HG03025 (cell line): ENCODE data around the gene GRB7.
A peak's percentile ranks its signal among the peaks of the same experiment; 100 is the strongest.

ENCODE experiments used
- ATAC-seq: cut with Tn5 transposase; IDR thresholded peaks from one replicate; pipeline ENCODE4 v1.9.1; 2021; ENCODE audit warnings: mild to moderate bottlenecking, moderate library complexity; ENCODE audit not compliant: unreplicated experiment, low FRiP score

The GRB7 gene

DNA sequence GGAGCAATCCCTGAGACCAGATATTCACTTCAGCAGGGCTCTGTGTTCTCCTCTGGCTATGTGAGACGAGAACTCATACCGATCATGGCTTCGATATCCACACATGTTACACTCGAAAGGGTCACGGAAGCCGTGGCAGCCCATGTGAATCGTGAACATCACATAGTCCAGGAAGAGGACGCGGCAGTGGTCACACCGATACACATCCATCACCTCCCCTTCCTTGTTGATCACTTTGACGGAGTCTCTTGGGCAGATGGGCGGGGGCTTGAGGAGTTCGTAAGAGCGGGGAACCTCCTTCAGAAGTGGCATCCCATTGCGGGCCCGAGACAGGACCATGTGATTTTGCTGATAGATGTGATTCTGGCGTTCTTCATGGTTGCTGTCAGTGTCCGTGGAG lies 28.0 kb downstream of the GRB7 start:
- ATAC-seq: no peak

DNA sequence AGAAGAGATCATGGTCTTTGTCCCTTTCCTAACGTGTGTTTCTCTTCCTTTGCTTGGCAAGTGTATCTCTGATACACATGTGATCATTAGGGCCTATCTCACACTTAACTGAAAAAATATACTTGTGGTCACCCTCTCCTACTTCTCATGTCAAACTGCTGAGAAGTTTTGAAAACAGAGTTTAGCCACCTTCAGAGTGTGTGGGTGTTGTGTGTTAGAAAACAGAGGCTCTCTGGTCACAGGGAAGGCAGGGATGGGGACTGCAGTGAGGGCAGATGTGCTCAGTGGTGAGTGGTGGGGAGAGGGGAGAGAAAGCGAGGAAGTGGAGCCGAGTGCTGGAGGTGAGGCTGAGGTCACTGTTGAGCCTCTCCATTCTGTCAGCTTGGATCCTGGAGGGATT lies 29.4 kb downstream of the GRB7 start:
- no peak for ATAC-seq

DNA sequence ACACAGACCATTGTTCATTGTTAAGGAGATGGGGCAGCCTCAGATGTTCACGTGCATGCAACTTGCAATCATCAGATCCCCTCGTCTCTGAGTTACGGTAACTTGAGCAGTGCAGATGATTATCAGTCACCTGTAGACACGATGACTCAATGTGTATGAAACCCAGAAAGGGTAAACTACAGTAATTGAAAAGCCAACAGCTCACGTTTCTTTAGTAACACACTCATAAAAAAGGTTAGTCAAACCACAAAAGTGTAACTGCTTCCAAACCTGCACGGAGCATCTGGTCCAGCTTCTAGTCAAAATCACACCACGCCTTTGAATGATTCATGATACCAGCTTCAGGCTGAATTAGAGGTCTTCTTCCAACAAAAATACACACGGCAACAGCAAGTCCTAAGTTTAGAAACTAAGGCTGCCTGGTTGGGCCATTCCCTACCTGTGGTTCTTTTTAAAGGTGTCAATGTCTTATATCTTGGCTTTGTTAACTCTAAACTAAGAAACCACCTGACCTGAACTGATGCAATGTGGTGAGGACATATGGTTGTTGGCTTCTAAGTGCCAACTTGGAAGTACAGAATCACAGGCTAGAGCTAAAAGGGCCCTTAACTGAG lies 32.3 kb downstream of the GRB7 start:
- peak; percentile 44 for ATAC-seq

- ATAC-seq: no peak
Observed at GRCh38 chr17:39772415-39772814, 34.7 kb downstream of the GRB7 start.

- no peak for ATAC-seq
Observed at GRCh38 chr17:39772987-39773934, 35.5 kb downstream of the GRB7 start.

GRCh38 chr17:39774047-39774446 lies 36.3 kb downstream of the GRB7 start:
- ATAC-seq: no peak

DNA sequence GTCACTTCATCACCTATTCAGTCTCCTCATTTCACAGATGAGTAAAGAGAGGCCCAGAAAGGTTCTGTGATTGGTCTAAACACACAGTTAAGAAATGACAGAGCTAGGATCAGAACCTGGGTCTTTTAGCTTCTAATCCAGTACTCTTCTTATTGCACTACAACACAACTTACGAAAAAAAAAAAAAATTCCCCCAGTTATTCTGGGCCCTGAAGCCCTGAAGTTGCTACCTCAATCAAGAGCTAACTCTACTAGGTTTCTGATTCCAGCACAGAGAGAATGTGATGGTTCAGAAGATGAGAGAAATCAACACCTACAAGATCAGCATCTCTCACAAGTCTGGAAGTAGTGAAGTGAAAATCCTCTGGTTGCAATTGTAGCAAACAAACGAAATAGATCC lies 37.3 kb downstream of the GRB7 start:
- no peak for ATAC-seq

- no peak for ATAC-seq
Observed at GRCh38 chr17:39776252-39776651, 38.5 kb downstream of the GRB7 start.

GRCh38 chr17:39777534-39778365 lies 40.0 kb downstream of the GRB7 start:
- peak; percentile 53 for ATAC-seq

GRCh38 chr17:39781031-39781860 lies 43.5 kb downstream of the GRB7 start:
- no peak for ATAC-seq

GRCh38 chr17:39781861-39782213 lies 44.1 kb downstream of the GRB7 start:
- no peak for ATAC-seq

DNA sequence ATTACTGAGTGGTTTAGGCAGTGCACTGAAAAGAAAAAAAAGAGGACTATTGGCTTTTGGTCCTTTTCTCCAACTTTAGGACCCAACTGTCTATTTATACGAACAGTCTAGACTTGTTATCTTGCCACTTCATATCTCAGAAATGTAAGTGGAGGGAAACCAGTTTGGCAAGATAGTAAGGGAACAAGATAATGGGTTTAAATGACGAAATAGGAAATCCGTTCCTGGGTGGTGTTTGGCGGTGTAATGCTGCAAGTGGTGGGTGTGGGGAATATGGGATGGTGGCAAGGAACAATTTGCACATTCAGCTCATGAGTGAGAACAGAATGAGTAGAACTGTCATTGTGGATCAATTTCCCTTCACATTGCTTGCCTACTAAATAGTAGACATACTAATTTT lies 44.7 kb downstream of the GRB7 start:
- no peak for ATAC-seq

GRCh38 chr17:39782980-39783379 lies 45.2 kb downstream of the GRB7 start:
- ATAC-seq: no peak

- ATAC-seq: no peak
Observed at GRCh38 chr17:39787041-39787440, 49.3 kb downstream of the GRB7 start.

GRCh38 chr17:39787743-39788484 lies 50.2 kb downstream of the GRB7 start:
- ATAC-seq: no peak

DNA sequence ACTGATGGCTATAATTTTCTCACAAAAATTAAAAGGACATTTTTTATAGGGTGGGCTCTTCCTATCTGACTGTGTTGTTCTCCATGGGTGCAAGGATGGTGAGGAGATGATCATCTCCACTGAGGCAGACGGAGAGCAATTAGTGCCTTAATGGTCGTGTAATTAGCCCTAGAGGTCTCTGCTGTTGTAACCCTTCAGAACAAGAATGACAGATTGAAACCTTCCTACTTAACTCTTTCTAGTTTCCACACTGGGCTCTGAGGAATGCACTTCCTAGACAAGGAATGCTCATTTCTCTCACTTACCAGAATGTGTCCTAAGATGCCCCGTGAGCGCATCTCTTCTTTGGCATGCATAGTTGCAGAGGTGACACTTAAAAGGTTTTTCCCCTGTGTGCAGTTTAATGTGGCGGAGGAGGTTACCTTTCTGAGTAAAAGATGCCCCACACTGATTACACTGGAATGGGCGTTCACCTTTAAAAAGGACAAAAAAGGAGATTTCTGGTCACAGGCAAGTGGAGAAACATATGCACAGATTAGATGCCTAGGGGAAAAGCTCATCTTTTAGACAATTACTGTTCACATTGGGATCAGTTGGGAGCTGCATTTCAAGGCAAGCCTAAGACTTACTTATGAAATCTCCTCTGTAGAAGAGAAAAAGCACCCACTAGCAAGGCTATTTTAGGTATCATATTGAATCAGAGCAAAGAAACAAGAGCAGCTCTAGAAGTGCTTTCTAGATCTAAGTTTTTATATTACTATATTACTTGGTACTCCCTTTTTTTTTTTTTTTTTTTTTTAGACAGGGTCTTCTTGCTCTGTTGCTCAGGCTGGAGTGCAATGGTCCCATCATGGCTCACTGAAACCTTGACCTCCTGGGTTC lies 53.6 kb downstream of the GRB7 start:
- ATAC-seq: no peak

DNA sequence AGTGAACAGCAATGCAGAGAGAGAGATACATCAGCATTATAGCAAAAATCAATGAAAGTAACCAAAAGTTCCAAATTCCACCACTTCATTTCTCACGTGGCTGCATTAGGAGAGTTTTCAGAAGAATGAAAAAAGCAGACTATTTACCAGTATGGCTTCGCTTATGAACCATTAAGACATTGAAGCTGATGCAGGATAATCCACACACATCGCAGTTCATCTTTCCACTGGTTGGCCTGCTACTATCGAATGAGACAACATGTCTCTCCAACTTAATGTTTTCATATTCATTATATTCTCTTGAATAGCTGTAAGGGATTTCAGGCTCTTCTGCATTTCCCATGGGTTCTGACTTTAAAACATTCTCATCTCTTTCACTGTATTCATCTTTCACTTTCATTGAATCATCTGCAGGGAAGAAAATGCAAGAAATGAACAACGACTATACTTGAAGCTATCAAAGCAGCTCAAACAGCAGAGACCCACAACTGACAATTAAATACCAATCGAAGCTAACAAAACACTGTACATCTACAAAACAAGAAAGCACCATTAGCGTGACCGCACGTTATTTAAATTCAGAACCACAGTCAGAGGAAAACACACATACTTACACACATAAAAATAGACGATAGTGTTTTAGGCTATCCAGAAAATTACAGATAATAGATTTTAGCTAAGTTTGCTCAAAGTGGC lies 54.9 kb downstream of the GRB7 start:
- no peak for ATAC-seq

- ATAC-seq: no peak
Observed at GRCh38 chr17:39793301-39793872, 55.6 kb downstream of the GRB7 start.
